GM18868 (cell line): ENCODE results near the gene ST7.

ENCODE experiments used
- ATAC-seq: cut with Tn5 transposase; IDR thresholded peaks from one replicate; pipeline ENCODE4 v1.9.1; 2021; ENCODE audit warnings: mild to moderate bottlenecking, moderate library complexity; ENCODE audit not compliant: unreplicated experiment

ST7 gene

DNA sequence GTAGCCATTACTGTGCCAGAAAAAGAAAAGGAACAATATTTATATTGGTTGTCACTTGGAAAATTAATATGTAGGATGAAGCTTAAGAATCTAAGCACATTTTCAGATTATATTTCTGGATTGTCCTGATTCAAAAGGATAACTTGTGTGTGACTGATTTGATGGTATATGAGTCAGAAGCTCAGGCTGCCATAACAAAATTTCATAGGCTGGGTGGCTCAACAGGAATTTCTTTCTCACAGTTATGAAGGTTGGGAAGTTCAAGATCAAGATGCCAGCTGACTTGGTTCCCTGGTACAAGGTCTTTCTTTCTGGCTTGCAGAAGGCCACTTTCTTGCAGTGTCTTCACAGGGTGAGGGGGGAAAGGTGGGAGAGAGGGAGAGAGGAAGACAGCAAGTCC is 108.5 kb downstream of the ST7 start:
- ATAC-seq: no peak

DNA sequence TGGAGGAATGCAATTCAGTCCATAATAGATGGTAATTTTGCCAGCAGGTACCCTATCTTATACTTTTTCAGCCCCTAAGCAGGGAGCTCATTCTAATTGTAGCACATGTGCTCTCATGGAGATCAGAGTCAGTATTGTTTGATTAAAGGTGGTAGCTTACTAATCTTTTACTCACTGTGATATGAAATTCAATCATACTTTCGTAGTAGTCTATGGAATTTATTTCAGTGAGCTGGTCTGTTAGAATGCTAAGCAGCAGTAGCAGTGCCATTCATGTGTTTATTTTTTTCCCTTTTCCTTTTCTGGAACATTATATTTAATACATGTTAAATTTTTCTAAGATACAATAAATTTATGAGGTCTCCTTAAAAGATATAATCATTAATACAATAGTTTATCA is 109.0 kb downstream of the ST7 start:
- no peak for ATAC-seq

DNA sequence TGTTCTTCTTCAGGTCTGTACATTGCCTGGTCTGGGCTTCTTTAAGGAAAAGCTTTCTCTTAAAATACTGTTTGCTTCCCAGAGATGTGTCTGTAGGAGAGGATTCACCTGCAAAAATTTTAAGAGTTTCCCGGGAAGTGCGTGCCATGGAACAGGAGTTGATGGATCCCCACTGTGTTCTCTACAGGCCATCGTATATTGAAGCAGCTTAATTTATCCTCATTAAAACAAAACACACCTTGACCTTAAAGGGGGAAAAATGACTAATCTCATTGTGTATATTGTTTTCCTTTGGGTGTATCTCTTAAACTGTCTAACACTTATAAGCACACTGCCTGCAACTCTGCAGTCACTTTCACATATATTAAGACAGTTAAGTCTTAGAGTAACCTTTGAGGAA is 111.4 kb downstream of the ST7 start:
- ATAC-seq: no peak

- no peak for ATAC-seq
Observed at GRCh38 chr7:117065571-117066150, 112.4 kb downstream of the ST7 start.

DNA sequence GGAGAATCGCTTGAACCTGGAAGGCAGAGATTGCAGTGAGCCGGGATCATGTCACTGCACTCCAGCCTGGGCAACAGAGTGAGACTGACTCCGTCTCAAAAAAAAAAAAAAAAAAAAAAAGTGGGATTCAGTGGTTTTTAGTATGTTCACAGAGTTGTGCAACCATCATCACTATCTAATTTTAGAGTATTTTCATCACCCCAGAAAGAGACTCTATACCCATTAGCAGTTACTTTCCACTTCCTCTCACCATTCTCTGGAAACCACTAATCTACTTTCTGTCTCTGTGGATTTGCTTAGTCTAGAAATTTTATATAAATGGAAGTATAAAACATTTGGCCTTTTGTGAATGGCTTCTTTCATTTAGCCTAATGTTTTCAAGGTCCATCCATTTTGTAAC is 113.4 kb downstream of the ST7 start:
- ATAC-seq: peak; percentile 64

- ATAC-seq: no peak
Observed at GRCh38 chr7:117067340-117067739, 114.0 kb downstream of the ST7 start.

- ATAC-seq: no peak
Observed at GRCh38 chr7:117068511-117069145, 115.3 kb downstream of the ST7 start.

DNA sequence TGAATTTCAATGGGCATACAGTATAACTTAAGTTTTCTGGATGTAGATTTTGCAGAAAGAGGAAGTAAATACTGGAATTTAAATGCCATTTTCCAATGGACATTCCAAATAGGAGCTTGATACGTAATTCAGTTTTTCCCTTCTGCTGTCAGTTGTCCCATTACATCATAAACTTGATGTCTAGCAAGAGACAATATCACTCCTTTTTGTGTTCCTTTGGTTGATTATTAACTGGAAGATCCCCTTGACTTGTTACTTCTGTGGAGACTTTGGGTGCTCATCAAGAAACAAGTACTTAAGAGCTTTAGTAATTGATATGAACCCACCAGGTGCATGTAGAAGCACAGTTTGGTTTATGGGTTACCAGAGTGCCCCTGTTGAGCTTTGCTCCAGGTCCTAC is 116.1 kb downstream of the ST7 start:
- ATAC-seq: no peak

DNA sequence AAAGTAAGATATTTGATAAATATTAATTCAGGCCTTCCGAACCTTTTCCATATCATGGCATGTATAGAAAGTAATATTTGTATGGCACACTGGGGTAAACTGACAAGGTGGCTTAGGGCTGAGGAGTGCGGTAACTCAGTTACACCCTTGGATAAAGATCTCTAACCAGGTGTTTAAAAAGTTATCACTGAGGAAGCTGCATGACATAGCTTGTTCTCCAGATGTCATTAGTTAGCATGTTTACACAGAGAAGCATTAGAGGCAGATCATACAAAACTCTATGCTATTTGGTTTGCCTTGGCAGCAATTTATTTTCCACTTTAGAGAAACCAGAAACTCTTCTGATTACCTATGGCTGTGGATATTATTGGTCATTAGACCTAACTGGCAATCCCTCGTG is 118.2 kb downstream of the ST7 start:
- no peak for ATAC-seq

DNA sequence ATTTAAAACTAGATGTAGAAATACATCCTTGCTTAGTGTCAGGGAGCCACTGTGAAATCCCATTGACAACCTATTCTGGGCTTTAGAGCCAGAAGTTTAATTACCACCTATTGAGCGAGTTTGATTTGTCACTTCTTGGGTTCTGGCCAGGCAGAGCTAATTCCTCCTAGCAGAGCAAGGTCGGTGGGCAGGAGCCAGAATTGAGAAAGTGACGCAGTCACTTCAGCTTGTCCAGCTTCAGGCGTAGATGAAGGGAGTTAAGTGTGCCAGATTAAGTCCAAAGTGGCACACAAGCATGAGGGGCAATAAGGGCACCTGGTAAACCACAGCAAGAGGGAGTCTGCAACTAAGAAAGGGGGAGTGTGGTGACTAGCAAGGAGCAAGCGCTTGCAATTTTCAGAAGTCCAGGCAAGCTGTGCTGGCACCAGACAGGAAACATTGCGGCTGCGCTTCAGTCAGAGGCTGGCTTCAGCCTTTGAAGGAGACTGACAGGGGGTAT is 119.4 kb downstream of the ST7 start:
- peak; percentile 69 for ATAC-seq

DNA sequence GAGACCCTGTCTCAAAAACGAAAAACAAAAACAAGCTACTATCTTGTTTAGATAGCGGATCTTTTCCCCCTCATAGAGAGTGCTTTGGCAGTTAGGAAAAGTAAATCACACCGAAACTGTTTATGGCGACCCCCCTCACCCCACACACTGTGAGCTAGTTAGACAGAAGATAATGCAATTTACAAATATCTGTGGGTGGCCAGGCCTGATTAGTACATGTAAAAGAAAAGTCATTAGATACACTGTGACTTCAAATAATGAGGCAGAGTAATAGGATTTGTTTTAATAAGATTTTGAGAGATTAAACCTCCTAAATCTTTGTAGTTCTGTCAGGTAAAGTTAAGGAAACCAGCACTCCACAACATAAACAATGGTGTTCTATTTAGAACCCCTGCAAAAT is 121.1 kb downstream of the ST7 start:
- no peak for ATAC-seq

DNA sequence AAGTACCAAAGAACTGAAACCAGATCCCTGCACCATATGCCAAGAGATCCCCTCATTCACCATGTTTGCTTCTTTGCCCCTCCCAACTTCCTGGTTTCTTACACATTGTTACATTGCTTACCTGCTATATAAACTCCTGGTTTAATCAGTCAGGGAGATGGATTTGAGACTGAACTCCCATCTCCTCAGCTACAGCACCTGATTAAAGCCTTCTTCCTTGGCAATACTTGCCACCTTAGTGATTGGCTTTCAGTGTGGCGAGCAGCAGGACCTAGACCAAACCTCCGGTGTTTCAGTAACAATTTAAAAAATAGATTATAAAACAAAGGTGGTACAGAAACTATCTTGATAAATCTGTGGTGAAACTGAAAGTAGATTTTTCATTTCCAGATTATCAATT is 122.6 kb downstream of the ST7 start:
- ATAC-seq: no peak

DNA sequence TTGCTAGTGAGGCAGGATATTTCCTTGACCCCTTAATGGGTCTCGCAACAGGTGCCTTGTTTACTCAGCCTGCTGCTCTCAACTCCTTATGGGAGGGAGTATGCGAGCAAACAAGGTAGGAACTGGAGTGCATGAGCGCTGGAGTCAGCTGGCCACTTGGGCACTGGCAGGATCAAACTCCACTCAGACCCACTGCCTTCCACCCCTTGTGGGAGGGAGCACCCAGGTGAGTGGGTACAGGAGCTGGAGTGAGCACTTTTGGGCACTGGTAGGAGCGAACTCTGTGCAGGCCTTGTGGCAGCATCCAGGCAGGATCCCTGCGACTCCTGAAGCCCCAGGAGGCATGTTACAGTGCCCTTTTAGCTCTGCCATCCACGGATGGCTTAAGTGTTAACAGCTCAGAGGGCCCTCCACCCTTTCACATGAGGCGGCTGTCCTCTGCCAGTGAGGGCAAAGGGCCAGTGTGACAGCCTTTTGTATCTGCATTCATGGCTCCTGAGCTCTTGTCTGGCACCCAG is 123.2 kb downstream of the ST7 start:
- ATAC-seq: no peak

GRCh38 chr7:117077658-117078057 is 124.4 kb downstream of the ST7 start:
- ATAC-seq: no peak

DNA sequence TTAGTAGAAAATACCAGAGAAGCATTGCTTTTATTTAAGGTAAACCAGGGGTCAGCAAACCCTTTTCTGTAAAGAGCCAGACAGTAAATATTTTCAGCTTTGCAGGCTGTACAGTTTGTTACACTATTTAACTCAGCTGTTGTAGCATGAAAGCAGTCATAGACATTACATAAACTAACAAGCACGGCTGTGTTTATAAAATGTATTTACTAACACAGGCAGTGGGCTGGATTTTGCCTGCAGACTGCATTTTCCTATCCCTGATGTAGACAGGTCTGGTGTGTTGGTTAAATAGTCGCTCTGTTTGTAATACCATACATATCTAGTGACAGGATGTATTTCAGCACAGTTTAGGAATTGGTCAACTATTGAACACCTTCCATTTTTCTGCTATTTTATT is 129.3 kb downstream of the ST7 start:
- no peak for ATAC-seq

DNA sequence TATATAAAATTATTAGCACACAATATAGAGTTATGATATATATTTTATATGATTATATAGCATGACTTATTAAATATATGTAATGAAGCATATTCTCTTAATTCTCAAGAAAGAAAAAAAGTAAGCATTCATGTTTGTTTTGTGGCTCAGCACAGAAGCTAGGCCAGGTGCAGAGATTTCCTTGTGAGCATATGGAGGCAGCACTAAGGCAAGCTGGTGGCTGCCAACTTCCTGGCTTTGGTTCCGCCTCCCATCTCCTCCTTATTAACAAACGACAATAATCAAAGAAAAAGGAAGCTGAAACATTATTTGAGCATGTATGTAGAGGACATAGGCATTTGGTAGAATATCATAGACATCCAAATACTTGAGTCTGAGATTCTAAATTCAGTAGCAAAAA is 130.3 kb downstream of the ST7 start:
- ATAC-seq: no peak

- ATAC-seq: no peak
Observed at GRCh38 chr7:117084286-117084685, 131.0 kb downstream of the ST7 start.

DNA sequence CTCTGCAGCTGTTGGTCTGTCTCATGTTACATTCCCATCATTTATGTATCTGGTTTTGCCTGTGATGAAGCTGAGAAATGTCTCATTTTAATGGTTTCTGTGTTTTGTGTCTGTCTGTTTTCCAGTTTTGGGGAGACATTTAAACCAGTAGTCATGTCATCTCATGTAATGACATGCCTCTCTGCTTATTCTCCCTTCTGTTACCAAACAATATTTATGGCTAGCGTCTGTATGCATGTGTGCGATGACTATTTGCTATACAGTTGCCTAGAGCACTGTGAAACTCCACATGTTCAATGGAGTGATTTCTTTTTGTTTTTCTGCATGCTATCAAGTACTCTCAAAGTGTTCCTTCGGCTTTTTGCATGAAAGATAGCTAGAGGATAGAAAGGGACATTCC is 132.0 kb downstream of the ST7 start:
- no peak for ATAC-seq

DNA sequence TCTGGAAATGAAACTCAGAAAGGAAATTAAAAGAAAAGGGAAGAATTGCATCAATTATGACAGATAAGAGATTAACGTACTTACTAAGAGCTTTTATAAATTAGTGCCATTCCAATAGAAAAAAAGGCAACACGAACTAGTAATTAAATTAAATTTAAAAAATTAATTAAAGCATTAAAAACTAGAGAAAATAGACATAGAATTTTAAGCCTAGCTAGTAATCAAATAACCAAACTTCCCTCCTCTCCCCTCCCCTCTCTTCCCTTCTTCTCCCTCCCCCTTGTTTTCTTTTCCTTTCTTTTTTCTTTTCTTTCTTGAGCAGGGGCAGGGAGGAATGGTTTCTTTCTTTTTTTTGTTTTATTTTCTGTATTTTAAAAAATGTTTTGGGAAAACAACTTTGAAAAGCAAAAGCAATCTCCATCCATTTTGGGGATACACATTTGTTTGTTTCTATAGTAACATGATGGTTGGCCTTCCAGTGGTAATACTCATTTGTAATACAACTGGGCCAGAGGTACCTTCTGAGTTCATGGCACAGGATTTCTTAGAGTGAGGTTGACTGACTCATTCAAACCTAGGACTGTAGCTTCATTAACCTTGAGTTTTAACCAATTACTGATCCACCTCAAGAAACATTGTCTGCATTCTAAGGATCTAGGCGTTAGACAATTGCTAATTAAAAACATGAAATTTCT is 132.6 kb downstream of the ST7 start:
- ATAC-seq: peak; percentile 43

- ATAC-seq: peak; percentile 58
Observed at GRCh38 chr7:117086788-117087187, 133.5 kb downstream of the ST7 start.

GRCh38 chr7:117087639-117088396 is 134.5 kb downstream of the ST7 start:
- ATAC-seq: no peak
